Limb (tissue), 2 donors: ENCODE results near the gene RTL1.

Experiments used
- DNase-seq, 2 donors: peaks; one replicate each; pipeline ENCODE4 v3.0.0-alpha.2; 2016; ENCODE audit errors: extremely low spot score in 2 of 2

RTL1 gene

GRCh38 chr14:100866666-100867630, 36.6 kb downstream of the RTL1 start:
- DNase-seq = no peak

- no peak for DNase-seq
Observed at GRCh38 chr14:100865682-100866591, 37.6 kb downstream of the RTL1 start.

- no peak for DNase-seq
Observed at GRCh38 chr14:100864960-100865681, 38.4 kb downstream of the RTL1 start.

- DNase-seq = no peak
Observed at GRCh38 chr14:100864206-100864605, 39.3 kb downstream of the RTL1 start.

- DNase-seq = no peak
Observed at GRCh38 chr14:100862793-100863192, 40.7 kb downstream of the RTL1 start.

GRCh38 chr14:100862277-100862676, 41.2 kb downstream of the RTL1 start:
- DNase-seq = no peak

- DNase-seq = no peak
Observed at GRCh38 chr14:100861937-100862247, 41.6 kb downstream of the RTL1 start.

GRCh38 chr14:100861188-100861936, 42.2 kb downstream of the RTL1 start:
- DNase-seq = no peak

- no peak for DNase-seq
Observed at GRCh38 chr14:100860556-100861187, 42.9 kb downstream of the RTL1 start.

GRCh38 chr14:100859781-100860180, 43.7 kb downstream of the RTL1 start:
- DNase-seq = no peak

- no peak for DNase-seq
Observed at GRCh38 chr14:100858838-100859220, 44.7 kb downstream of the RTL1 start.

- no peak for DNase-seq
Observed at GRCh38 chr14:100857923-100858837, 45.3 kb downstream of the RTL1 start.

- DNase-seq = no peak
Observed at GRCh38 chr14:100857233-100857922, 46.1 kb downstream of the RTL1 start.

- no peak for DNase-seq
Observed at GRCh38 chr14:100856056-100856950, 47.2 kb downstream of the RTL1 start.

GRCh38 chr14:100855256-100855930, 48.1 kb downstream of the RTL1 start:
- no peak for DNase-seq

- DNase-seq = no peak
Observed at GRCh38 chr14:100854435-100854834, 49.1 kb downstream of the RTL1 start.

GRCh38 chr14:100851946-100852620, 51.4 kb downstream of the RTL1 start:
- no peak for DNase-seq
